Breast epithelium (tissue), 3 donors: ENCODE measurements around the gene FTH1.

Experiments used
- CTCF ChIP-seq, 3 donors: fragments of 450-650 bp; IDR thresholded peaks; one replicate each; pipeline ENCODE4 v1.5.1; 2016 to 2017; ENCODE audit warnings: antibody characterized with exemption in 3 of 3, mild to moderate bottlenecking in 3 of 3, moderate library complexity in 3 of 3
- POLR2A ChIP-seq: fragments of 450-650 bp; IDR thresholded peaks from one replicate; pipeline ENCODE4 v1.6.1; 2016; ENCODE audit warnings: antibody characterized with exemption, mild to moderate bottlenecking, moderate library complexity

DNA sequence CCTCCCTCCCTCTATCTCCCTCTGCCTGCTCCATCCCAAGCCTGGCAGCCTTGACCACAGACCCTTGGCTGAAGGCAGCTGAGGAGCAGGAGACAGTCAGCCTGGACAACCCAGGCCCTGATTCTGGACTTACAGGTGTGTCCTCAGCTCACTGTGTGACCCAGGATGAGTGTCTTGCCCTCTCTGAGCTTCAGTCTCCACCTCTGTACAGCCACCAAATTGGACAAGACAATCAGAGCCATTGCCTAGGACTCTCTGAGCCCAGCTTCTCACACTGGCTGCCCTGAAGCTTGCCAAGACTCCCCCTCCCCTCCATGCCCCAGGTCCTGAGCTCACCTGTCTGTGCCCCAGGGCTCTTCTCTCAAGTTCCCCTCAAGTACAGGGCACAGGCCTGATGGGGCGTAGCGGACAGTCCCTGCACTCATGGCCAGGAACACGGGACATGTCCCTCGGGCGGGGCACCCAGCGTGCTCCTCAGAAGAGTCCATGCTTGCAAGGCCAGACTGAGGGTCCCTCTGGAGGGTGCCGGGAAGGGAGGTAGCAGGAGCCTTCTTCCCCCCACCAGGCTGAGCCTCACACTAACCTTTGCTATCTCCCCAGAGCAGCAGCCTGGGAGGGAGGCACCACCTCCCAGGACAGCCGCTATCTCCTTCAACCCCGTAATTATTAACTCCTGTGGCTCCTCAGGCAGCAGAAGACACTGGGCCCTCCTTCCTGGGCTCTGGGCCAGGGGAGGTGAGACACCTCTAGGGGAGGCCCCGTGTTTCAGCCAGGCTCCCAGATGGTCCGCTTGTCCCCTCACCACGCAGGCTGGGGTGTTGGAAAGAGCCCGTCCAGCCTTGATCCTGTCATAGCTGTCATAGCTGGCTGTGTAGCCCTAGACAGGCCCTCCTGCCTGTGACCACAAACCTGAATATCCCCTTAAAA lies 47.5 kb downstream of the FTH1 start:
- TF ChIP-seq CTCF (IDR thresholded peaks at IDR 0.05) (no peak), POLR2A (no peak)
